ACC112 (cell line): Measurements from ENCODE around the gene SCARB1.

Experiments used
- H2AFZ ChIP-seq: fragments of 200-600 bp; sonication (generic); one replicate; pipeline ENCODE4 v1.6.0; 2017; ENCODE audit warnings: antibody characterized with exemption, low read length; ENCODE audit not compliant: unreplicated experiment
- H3K27ac ChIP-seq: fragments of 200-600 bp; sonication (generic); 2 replicates; pipeline ENCODE4 v1.5.1; 2014; ENCODE audit warnings: low read depth, mild to moderate bottlenecking, antibody characterized with exemption, low read length, moderate library complexity
- H3K27me3 ChIP-seq: fragments of 200-600 bp; sonication (generic); 2 replicates; pipeline ENCODE4 v1.6.1; 2014; ENCODE audit warnings: mild to moderate bottlenecking, antibody characterized with exemption, low read length, moderate library complexity, mixed read lengths; ENCODE audit not compliant: insufficient read depth
- H3K36me3 ChIP-seq: fragments of 200-600 bp; sonication (generic); 2 replicates; pipeline ENCODE4 v1.6.1; 2016; ENCODE audit warnings: mild to moderate bottlenecking, antibody characterized with exemption, low read length, moderate library complexity, mixed read lengths; ENCODE audit not compliant: insufficient read depth
- H3K4me1 ChIP-seq: fragments of 200-600 bp; sonication (generic); one replicate; pipeline ENCODE4 v1.6.1; 2016; ENCODE audit warnings: low read length, mixed read lengths; ENCODE audit not compliant: insufficient read depth, unreplicated experiment, control insufficient read depth
- H3K4me3 ChIP-seq: fragments of 200-600 bp; sonication (generic); 2 replicates; pipeline ENCODE4 v1.5.1; 2014; ENCODE audit warnings: mild to moderate bottlenecking, low read depth, low read length
- H3K79me2 ChIP-seq: fragments of 200-600 bp; sonication (generic); one replicate; pipeline ENCODE4 v1.6.0; 2016; ENCODE audit warnings: low read length; ENCODE audit not compliant: control insufficient read depth, unreplicated experiment, insufficient read depth

Gene SCARB1

DNA sequence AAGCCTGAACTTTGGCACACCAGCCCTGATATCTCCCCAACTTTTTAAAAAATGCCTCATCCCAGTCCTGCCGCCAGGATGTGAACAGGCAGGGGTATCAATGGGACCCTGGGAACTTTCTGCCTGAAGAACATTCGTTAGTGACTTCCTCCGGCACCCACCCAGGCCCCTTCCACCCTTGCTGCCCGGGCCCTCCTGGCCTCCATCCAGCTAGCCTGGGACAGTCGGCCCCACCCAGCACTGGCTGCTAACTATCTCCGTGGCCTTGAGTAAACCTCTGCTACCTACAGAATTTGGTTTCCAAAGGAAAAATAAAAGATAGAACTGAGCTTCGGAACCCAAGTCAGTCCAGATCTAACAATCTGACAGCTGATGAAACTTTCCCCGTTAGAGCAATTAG is 14.3 kb downstream of the SCARB1 start:
- H3K4me3 ChIP-seq = no peak overlapping the region
- no peak overlapping the region for H3K27ac ChIP-seq
- no peaks in the 10 kb centered on the region for H3K79me2 ChIP-seq
- H3K27me3 ChIP-seq = no peaks in the 10 kb centered on the region
- peaks cover 6% of the 10 kb centered on the region for H3K4me1 ChIP-seq
- no peaks in the 10 kb centered on the region for H3K36me3 ChIP-seq
- H2AFZ ChIP-seq = no peak overlapping the region

DNA sequence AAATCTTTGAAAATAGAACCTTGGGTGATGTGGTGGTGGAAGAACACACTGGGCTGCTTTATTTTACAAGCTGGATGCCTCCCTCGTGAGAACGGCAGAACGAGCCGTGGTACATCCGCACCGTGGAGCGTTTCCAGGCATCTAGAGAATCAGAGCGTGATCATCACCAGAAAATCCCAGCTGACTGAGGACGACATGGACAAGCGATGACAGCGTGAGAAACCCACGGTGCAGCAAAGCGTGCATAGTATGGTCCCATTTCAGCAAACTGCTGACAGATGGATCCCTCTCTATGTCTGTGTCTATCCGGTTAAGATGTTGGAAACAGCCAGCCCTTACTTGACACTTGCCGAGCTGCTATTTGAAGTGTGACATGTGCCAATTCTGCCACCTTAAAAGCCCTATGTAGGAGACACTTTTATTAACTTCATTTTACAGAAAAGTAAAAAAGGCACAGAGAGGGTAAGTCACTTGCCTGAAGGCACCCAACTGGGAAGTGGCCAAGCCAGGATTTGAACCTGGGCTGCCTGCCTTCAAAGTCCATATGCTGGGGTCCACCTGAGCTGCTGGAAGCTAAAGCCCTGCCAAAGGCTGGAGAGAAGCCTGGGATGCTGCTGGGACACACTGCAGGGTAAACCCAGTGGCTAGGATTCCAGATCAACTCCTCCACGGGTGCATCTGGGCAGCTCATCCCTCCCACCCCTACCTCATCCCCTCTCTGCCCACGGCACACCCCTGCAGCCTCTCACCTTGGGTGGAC is 14.9 kb downstream of the SCARB1 start:
- H3K27ac ChIP-seq = no peak overlapping the region
- H3K4me1 ChIP-seq = peaks cover 6% of the 10 kb centered on the region
- H3K4me3 ChIP-seq = no peak overlapping the region
- no peaks in the 10 kb centered on the region for H3K27me3 ChIP-seq
- no peaks in the 10 kb centered on the region for H3K36me3 ChIP-seq
- no peak overlapping the region for H2AFZ ChIP-seq
- H3K79me2 ChIP-seq = no peaks in the 10 kb centered on the region

DNA sequence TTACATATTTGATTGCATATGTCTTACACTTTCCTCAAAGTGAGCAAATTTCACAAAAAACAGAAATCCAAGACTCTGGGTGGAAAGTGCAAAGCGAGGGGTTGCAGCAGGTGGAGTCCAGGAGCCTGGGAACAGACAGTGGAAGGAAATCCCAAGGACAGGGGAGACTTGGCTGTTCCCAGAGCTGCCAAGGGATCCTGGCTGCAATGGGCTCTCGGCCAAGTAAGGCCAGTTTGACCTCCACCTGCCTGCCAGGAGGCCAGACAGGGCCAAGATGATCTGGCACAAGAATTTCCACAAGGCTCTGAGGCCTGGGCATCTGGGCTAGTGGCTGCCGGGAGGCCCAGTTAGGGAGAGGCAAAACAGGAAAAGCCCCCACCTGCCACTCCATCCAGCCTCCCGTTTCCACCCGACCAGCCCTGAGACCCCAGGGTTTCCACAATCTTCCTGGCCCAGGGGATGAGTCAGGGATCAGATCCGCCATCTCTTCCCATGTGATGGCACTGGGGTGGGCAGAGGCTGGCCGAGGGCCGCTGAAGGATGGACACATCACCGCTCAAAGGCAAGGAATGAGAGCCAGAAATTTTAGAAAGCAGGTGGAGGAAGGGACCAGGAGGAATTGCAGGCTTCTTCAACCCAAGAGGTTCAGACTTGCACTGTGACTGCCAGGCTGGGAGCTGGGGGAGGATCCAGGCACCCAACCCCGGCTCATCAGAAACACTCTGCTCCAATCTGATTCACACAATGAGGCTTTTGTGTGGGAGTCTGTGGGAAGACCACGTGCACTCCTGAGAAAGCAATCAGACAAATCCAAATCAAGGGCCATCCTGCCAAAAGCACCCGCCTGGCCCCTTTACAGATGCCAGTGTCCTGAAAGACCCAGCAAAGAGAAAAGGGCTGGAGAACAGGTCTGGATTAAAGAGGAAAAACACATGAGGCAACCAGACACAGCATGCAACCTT is 16.3 kb downstream of the SCARB1 start:
- H3K36me3 ChIP-seq = no peaks in the 10 kb centered on the region

DNA sequence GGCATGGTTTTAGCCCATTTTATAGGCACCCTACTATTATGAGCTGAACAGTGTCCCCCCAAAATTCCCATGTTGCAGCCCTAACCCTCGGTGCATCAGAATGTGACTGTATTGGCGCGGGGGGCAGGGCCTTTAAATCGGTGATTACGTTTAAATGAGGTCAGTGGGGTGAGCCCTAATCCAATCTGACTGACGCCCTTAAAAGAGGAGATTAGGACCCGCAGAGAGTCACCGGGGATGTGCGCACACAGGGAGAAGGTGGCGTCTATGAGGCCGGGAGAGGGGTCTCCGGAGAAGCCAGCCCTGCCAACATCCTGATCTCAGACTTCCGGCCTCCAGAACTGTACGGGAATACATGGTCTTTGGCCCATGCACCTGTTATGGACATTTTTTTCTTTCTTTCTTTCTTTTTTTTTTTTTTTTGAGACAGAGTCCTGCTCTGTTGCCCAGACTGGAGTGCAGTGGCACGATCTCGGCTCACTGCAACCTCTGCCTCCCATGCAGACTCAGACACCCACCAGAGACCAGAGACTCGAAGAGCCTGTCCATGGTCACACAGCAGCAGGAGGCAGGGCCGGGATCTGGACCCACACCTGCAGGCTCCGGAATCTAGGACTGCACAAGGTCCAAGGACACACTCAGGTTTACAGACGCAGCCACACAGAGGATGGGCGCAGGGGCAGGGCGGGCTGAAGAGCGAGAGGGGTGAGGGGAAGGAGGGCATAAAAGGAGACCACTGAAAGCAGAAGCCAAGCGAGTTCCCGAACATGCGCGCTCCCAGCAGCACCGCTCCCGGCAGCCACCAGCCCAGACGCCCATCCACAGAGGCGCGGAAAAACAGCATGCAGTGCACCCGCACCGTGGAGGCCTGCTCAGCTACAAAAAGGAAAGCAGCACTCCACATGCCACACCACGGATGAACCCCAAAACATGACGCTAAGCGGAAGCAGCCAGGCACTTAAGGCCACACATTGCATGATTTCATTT is 19.0 kb downstream of the SCARB1 start:
- Histone ChIP-seq H3K36me3 (no peaks in the 10 kb centered on the region), H2AFZ (no peak overlapping the region), H3K27me3 (no peaks in the 10 kb centered on the region), H3K4me3 (no peak overlapping the region), H3K27ac (no peak overlapping the region), H3K4me1 (no peaks in the 10 kb centered on the region), H3K79me2 (no peaks in the 10 kb centered on the region)

More for the DNA sequence above, 16.3 kb downstream of the SCARB1 start:
- peaks cover 4% of the 10 kb centered on the region for H3K4me1 ChIP-seq
- no peaks in the 10 kb centered on the region for H3K27me3 ChIP-seq
- H3K4me3 ChIP-seq = no peak overlapping the region
- no peaks in the 10 kb centered on the region for H3K79me2 ChIP-seq
- H2AFZ ChIP-seq = no peak overlapping the region
- no peak overlapping the region for H3K27ac ChIP-seq

DNA sequence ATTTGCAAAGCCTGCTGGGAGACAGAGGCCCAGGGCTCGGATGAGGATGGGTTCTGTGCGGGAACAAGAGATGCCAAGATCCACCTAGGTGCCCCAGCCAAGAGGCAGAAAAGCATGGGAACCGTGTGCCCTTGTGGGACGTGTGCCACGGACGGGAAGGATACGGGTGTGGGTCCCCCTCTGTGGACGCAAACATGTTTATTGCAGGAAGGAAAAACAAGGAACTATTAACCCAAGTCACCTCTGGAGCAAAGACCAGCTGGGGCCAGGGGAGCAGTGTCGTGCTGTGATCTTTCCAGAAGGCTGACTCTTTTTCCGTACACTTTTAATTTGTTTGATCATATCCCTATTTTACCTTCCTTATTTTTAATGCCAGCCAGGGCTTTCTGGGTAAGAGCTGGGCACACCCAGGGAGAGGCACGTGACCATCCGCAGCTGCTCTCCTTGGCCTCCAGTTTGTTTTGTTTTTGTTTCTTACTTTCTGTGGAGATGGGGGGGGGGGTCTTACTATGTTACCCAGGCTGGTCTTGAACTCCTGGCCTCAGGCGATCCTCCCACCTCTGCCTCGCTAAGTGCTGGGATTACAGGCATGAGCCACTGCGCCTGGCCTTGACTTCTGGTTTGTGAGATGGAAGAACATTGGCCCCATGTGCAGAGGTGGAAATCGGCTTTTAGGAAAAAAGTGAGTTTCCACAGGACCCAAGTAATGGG is 20.7 kb downstream of the SCARB1 start:
- Histone ChIP-seq H3K79me2 (no peaks in the 10 kb centered on the region), H2AFZ (no peak overlapping the region)

DNA sequence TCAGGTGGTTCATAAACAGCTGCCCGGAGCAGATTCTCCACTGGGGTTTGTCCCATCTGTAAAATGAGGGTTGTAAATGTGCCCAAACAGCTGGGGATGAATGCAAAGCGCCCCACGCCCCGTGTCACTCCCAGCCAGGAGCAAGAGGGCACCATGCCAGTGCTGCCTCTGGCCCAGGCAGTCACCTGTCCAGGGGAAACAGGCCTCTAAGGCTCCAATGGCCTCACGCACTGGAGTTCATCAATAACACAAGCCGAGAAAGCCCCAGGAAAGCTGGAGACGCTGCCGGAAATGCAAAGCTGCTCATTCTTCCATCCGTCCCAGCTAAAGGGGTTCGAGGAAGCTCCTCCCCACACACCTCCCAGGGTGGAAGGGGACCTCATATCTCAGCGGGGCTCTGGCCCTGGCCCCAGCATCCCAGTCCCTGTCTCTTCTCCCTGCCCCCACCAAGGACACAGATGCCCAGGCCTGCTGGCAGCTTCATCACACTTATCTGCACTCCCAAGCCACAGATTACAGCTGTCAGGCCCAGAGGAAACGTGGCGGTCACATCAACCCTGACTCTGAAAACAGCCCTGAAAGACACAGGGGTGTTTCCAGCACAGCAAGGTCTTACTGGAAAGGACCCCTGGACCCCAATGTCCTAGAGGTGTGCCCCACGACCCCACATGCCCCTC is 21.5 kb downstream of the SCARB1 start:
- Histone ChIP-seq H3K4me1 (peaks cover 12% of the 10 kb centered on the region), H3K27ac (no peak overlapping the region), H3K27me3 (no peaks in the 10 kb centered on the region), H3K4me3 (no peak overlapping the region), H2AFZ (no peak overlapping the region), H3K79me2 (no peaks in the 10 kb centered on the region), H3K36me3 (no peaks in the 10 kb centered on the region)

More for the DNA sequence above, 20.7 kb downstream of the SCARB1 start:
- H3K27me3 ChIP-seq = no peaks in the 10 kb centered on the region
- H3K27ac ChIP-seq = no peak overlapping the region
- no peak overlapping the region for H3K4me3 ChIP-seq
- peaks cover 9% of the 10 kb centered on the region for H3K4me1 ChIP-seq
- no peaks in the 10 kb centered on the region for H3K36me3 ChIP-seq

DNA sequence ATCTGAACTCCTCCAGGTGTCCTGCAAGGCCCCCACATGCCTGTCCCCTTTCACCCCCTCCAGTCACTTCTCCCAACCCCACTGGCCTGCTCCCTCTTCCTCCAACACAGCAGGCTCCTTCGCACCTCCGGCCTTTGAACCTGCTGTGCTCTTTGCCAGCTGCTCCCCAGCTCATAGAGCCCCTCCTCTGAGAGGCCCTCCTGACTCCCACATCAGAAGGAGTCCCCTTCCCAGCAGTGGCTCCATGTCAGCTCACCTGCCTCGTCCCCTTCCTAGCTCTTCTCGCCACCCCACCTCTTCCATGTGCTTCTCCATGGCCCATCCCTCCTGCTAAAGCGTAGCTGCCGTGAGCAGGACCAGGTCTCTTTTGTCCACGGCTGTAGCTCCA is 22.1 kb downstream of the SCARB1 start:
- Histone ChIP-seq H3K4me1 (peaks cover 12% of the 10 kb centered on the region), H3K36me3 (no peaks in the 10 kb centered on the region), H3K4me3 (no peak overlapping the region), H3K27ac (no peak overlapping the region), H3K79me2 (no peaks in the 10 kb centered on the region), H3K27me3 (no peaks in the 10 kb centered on the region), H2AFZ (no peak overlapping the region)

DNA sequence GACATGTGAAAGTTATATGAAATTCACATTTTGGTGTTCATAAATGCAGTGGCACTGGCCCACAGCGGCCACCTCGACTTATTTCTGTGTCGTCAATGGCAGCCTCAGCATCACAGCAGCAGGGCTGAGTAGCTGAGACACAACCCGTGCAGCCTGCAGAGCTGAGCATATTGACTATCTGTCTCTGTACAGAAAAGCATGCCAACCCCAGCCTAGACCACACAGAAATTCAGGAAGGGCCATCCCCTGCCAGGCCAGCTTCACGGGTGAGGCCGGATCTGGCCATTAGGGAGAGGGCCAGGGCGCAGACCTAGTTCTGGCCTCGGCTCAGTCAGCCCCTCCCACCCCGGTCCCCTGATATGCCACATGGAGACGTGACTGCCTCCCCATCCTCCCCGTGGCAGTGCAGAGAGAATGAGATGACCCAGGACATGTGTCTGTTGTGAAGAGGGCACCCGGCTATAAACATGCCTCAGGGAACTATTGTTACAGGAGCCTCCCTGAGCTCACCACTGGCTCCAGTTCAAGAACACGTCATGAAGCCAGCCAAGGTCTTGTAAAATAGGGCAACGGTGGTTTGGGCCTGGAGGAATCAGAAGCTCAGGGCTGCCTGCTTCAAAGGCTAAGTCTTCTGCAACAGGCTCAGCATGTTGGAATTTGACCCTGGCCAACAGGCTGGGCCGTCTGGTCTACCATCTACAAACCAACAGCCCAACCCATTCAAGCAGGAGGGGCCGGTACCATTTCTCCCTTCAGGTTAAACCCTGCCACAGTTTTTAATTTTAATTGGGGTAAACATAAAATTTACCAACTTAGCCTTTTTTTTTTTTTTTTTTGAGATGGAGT is 25.5 kb downstream of the SCARB1 start:
- Histone ChIP-seq H3K4me3 (no peak overlapping the region), H3K36me3 (no peaks in the 10 kb centered on the region), H3K27ac (peak overlapping the region; percentile 62), H3K79me2 (no peaks in the 10 kb centered on the region), H2AFZ (peak overlapping the region; percentile 10), H3K27me3 (no peaks in the 10 kb centered on the region), H3K4me1 (peaks cover 12% of the 10 kb centered on the region)
